PC-9 (cell line): ENCODE results near the gene PYCR2. TPM values are rescaled to one million over a fixed set of nuclear protein-coding genes. Genes with fewer than 3 reads are reported as not detected.
A peak's percentile ranks its signal among the peaks of the same experiment; 100 is the strongest.

ENCODE experiments used
- BruUV-seq: library from RNA; stranded (reverse); fragments of 400-500 nt; replicated peaks from 2 replicates; lab custom pipeline; 2021; lab: Mats Ljungman, UMichigan
- CTCF ChIA-PET: fragments of 300-600 bp; sonication (Branson Sonifier 250); formaldehyde crosslinking; loops from one replicate; lab custom pipeline; 2022; ENCODE audit warnings: antibody characterized with exemption; lab: Charles Lee
- POLR2A ChIA-PET: fragments of 300-600 bp; sonication (Branson Sonifier 250); formaldehyde crosslinking; loops from one replicate; lab custom pipeline; 2022; ENCODE audit warnings: antibody characterized with exemption; ENCODE audit not compliant: unreplicated experiment; lab: Charles Lee
- DNase-seq, 2 experiments: peaks; one replicate each; pipeline versions ENCODE4 v3.0.0 to v3.0.0-alpha.2; 2015 to 2022; ENCODE audit warnings: mixed read lengths in 1 of 2
- H2AFZ ChIP-seq: fragments of 200-600 bp; sonication (generic); 2 replicates; pipeline ENCODE4 v1.8.1; 2017; ENCODE audit warnings: antibody characterized with exemption
- H3F3A ChIP-seq: fragments of 200-600 bp; sonication (generic); 2 replicates; pipeline ENCODE4 v1.8.1; 2017; ENCODE audit warnings: antibody characterized with exemption, mild to moderate bottlenecking, low read depth; ENCODE audit not compliant: insufficient read depth
- H3K27ac ChIP-seq: fragments of 200-600 bp; sonication (generic); 2 replicates; pipeline ENCODE4 v1.6.1; 2016; ENCODE audit warnings: mixed run types
- H3K27me3 ChIP-seq: fragments of 200-600 bp; sonication (generic); 2 replicates; pipeline ENCODE4 v1.6.1; 2016; ENCODE audit warnings: low read depth, mixed run types; ENCODE audit not compliant: insufficient read depth
- H3K36me3 ChIP-seq: fragments of 200-600 bp; sonication (generic); 2 replicates; pipeline ENCODE4 v1.6.1; 2016; ENCODE audit warnings: low read depth, mixed run types
- H3K4me1 ChIP-seq: fragments of 200-600 bp; sonication (generic); replicated peaks from 2 replicates; pipeline ENCODE4 v1.6.1; 2016; ENCODE audit warnings: mixed run types; ENCODE audit not compliant: insufficient read depth
- H3K4me2 ChIP-seq: fragments of 200-600 bp; sonication (generic); 2 replicates; pipeline ENCODE4 v1.6.1; 2017; ENCODE audit warnings: mixed run types
- H3K4me3 ChIP-seq: fragments of 200-600 bp; sonication (generic); 2 replicates; pipeline ENCODE4 v1.6.1; 2016; ENCODE audit warnings: mixed run types
- H3K79me2 ChIP-seq: fragments of 200-600 bp; sonication (generic); 2 replicates; pipeline ENCODE4 v1.6.1; 2017; ENCODE audit warnings: low read depth, mixed run types
- H3K9me2 ChIP-seq: fragments of 200-600 bp; sonication (generic); 2 replicates; pipeline ENCODE4 v1.8.1; 2017; ENCODE audit warnings: mild to moderate bottlenecking; ENCODE audit not compliant: insufficient read depth
- H3K9me3 ChIP-seq: fragments of 200-600 bp; sonication (generic); 2 replicates; pipeline ENCODE4 v1.8.1; 2016; ENCODE audit warnings: low read depth; ENCODE audit not compliant: insufficient read depth
- H4K20me1 ChIP-seq: fragments of 200-600 bp; sonication (generic); 2 replicates; pipeline ENCODE4 v1.8.1; 2017; ENCODE audit not compliant: insufficient read depth
- EZH2 ChIP-seq: fragments of 200-600 bp; sonication (generic); IDR thresholded peaks from 2 replicates; pipeline ENCODE4 v1.8.0; 2017; ENCODE audit warnings: antibody characterized with exemption, low read depth
- intact Hi-C: fragments of 100-400 bp; cut with micrococcal nuclease; formaldehyde crosslinking; loops from one replicate; pipeline ENCODE4 v1.10.0; 2022; ENCODE audit not compliant: unreplicated experiment
- total RNA-seq: library from RNA; stranded (reverse); gene quantifications from 2 replicates; pipeline ENCODE4 v1.2.3, GENCODE V29; 2021
- TF ChIP-seq, protein P1 (sequence below): fragments of 200-600 bp; sonication (generic); conservative IDR thresholded peaks from 2 replicates; pipeline ENCODE4 v1.6.1; 2017; ENCODE audit warnings: mixed run types, antibody characterized with exemption, mild to moderate bottlenecking, moderate library complexity

The PYCR2 gene
- total RNA-seq, 1 experiment from 2014 or later = 100 TPM

DNA sequence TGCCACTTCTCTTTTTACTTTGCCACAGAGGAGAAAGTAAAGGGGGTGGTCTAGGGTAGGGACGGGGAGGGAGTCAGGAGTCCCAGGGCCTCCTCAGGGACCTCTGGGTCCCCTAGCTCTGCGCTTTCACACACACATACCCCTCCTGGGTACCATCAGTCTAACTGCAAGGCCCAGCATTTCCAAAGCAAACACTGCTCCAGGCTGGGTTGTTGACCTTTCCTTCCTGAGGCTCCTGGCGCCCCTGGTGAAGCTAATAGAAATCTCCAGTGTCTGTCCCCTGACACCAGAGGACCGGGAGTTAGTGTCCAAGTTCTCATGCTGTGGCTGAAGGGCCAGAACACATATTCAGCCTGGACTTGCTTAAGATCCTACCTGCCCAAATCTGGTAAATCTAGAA lies 45.8 kb downstream of the PYCR2 start:
- TF ChIP-seq, protein P1, sequence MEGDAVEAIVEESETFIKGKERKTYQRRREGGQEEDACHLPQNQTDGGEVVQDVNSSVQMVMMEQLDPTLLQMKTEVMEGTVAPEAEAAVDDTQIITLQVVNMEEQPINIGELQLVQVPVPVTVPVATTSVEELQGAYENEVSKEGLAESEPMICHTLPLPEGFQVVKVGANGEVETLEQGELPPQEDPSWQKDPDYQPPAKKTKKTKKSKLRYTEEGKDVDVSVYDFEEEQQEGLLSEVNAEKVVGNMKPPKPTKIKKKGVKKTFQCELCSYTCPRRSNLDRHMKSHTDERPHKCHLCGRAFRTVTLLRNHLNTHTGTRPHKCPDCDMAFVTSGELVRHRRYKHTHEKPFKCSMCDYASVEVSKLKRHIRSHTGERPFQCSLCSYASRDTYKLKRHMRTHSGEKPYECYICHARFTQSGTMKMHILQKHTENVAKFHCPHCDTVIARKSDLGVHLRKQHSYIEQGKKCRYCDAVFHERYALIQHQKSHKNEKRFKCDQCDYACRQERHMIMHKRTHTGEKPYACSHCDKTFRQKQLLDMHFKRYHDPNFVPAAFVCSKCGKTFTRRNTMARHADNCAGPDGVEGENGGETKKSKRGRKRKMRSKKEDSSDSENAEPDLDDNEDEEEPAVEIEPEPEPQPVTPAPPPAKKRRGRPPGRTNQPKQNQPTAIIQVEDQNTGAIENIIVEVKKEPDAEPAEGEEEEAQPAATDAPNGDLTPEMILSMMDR = no peak
- BruUV-seq = no TSS peak
- Histone ChIP-seq H3K9me2 (no peaks in the 10 kb centered on the region), H4K20me1 (0 out of 2 replicates have a peak, but pooled peaks cover 12% of the 10 kb centered on the region), H3K36me3 (peaks cover 6% of the 10 kb centered on the region; the same call in 1 of the 2 replicates), H3K27me3 (no peaks in the 10 kb centered on the region), H3F3A (peaks cover 64% of the 10 kb centered on the region), H3K4me2 (no peak overlapping the region), H3K9me3 (no peaks in the 10 kb centered on the region), H2AFZ (no peak overlapping the region), H3K79me2 (peaks cover 68% of the 10 kb centered on the region), H3K4me1 (peaks cover 75% of the 10 kb centered on the region), H3K4me3 (no peak overlapping the region), H3K27ac (no peak overlapping the region)
- DNase-seq = no peak
- intact Hi-C loops = loop anchor here (5.0 kb wide), 1 partner anchor 221 kb away; no protein-coding TSS in a partner anchor
- POLR2A ChIA-PET = no interaction called here
- CTCF ChIA-PET = no interaction called here

DNA sequence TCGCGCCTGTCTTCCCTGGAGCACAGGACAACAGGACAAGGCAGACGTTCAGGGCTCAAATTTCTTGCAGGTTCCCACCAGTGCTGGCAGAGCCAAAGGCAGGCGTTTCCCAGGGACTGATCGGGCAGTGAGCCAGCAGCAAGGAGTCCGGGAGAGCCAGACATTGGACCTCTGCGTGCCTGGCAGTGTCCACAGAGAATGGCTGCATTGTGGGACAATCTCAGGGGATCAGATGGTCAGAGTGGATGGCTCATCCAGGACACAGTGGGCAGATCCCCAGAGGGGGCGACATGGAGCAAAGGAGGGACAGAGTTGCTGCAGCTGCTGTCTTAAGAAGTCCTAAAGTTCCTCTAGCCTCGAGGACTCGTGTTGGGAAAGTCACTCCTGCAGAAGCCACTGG lies 46.5 kb downstream of the PYCR2 start:
- POLR2A ChIA-PET = interaction anchor here (0.8 kb wide), 1 partner anchor 64 kb away, joined by 6 read pairs; no protein-coding TSS in a partner anchor
- H3K9me2 ChIP-seq = no peaks in the 10 kb centered on the region
- no peak for TF ChIP-seq EZH2
- TF ChIP-seq, protein P1 = peak; percentile 60
- 0 out of 2 replicates have a peak overlapping the region, but pooled peaks have one; percentile 12 for H3K4me2 ChIP-seq
- no peak overlapping the region for H3K4me3 ChIP-seq
- H3K79me2 ChIP-seq = peaks cover 68% of the 10 kb centered on the region
- peaks cover 10% of the 10 kb centered on the region; the same call in 1 of the 2 replicates for H3K36me3 ChIP-seq
- intact Hi-C loops = loop anchor here (5.0 kb wide), 1 partner anchor 220 kb away; no protein-coding TSS in a partner anchor
- H3K4me1 ChIP-seq = peaks cover 81% of the 10 kb centered on the region
- no peaks in the 10 kb centered on the region for H3K9me3 ChIP-seq
- no TSS peak for BruUV-seq
- 0 out of 2 replicates have a peak, but pooled peaks cover 12% of the 10 kb centered on the region for H4K20me1 ChIP-seq
- peaks cover 66% of the 10 kb centered on the region for H3F3A ChIP-seq
- CTCF ChIA-PET = no interaction called here
- H3K27ac ChIP-seq = no peak overlapping the region
- no peaks in the 10 kb centered on the region for H3K27me3 ChIP-seq
- H2AFZ ChIP-seq = no peak overlapping the region
- DNase-seq = peak in 1 of 2 experiments; percentile 62

DNA sequence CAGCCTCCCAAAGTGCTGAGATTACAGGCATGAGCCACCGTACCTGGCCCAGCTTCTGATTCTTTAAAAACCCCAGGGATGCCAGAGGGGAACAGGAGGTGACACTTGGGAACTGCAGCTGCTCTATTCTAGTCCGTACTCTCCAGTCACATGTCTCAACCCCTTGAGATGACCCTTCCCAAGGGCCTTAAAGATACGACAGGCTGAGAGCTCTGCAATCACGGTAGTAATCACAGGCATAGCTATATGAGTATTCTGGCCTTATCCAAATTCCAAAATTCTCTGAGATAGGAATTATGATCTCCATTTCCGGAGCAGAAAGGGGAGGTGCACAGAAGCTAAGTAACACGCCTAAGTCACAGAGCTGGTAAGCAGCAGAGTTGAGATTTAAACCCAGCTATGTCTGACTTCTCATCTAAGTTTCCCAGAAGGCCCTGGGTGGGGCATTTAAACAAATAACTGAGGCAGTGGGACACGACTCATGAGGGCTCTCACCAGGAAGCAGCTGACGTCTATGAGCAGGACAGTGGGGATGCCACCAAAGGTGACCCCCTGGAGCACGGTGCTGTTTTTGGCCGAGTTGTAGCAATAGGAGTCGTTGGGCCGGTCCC lies 47.0 kb downstream of the PYCR2 start:
- H3K27ac ChIP-seq = peak overlapping the region; percentile 91
- H3F3A ChIP-seq = peaks cover 70% of the 10 kb centered on the region
- no peaks in the 10 kb centered on the region for H3K9me3 ChIP-seq
- H3K79me2 ChIP-seq = peaks cover 67% of the 10 kb centered on the region
- TF ChIP-seq, protein P1 = no peak
- TF ChIP-seq EZH2 = no peak
- no peaks in the 10 kb centered on the region for H3K9me2 ChIP-seq
- POLR2A ChIA-PET = interaction anchor here (0.7 to 0.8 kb wide), 2 partner anchors 63 to 412 kb away, joined by 3 to 6 read pairs; no protein-coding TSS in a partner anchor
- peaks cover 86% of the 10 kb centered on the region for H3K4me1 ChIP-seq
- H3K4me3 ChIP-seq = no peak overlapping the region
- CTCF ChIA-PET = no interaction called here
- H3K36me3 ChIP-seq = peaks cover 10% of the 10 kb centered on the region; the same call in 1 of the 2 replicates
- no peak overlapping the region for H2AFZ ChIP-seq
- H3K27me3 ChIP-seq = no peaks in the 10 kb centered on the region
- DNase-seq = no peak
- intact Hi-C loops = loop anchor here (5.0 kb wide), 1 partner anchor 220 kb away; no protein-coding TSS in a partner anchor
- 0 out of 2 replicates have a peak, but pooled peaks cover 12% of the 10 kb centered on the region for H4K20me1 ChIP-seq
- no TSS peak for BruUV-seq
- H3K4me2 ChIP-seq = peak overlapping the region; percentile 12; the same call in 1 of the 2 replicates
